Neuron (in vitro differentiated cells): Measurements from ENCODE around the gene UBQLN3.

ENCODE experiments used
- H2AFZ ChIP-seq: one replicate; pipeline ENCODE4 v1.6.1; 2013; ENCODE audit warnings: low read depth, mild to moderate bottlenecking, inconsistent platforms, low read length, moderate library complexity
- H3K27me3 ChIP-seq: one replicate; pipeline ENCODE4 v1.6.1; 2013; ENCODE audit warnings: low read length; ENCODE audit not compliant: insufficient read depth
- H3K36me3 ChIP-seq: one replicate; pipeline ENCODE4 v1.6.1; 2013; ENCODE audit warnings: low read length; ENCODE audit not compliant: insufficient read depth
- H3K4me1 ChIP-seq: one replicate; pipeline ENCODE4 v1.6.1; 2013; ENCODE audit warnings: low read length; ENCODE audit not compliant: insufficient read depth
- H3K4me3 ChIP-seq: 2 replicates; pipeline ENCODE4 v1.5.1; 2013; ENCODE audit warnings: mild to moderate bottlenecking, low read length, moderate library complexity
- H3K9me3 ChIP-seq: one replicate; pipeline ENCODE4 v1.6.1; 2013; ENCODE audit warnings: low read length

Gene UBQLN3

DNA sequence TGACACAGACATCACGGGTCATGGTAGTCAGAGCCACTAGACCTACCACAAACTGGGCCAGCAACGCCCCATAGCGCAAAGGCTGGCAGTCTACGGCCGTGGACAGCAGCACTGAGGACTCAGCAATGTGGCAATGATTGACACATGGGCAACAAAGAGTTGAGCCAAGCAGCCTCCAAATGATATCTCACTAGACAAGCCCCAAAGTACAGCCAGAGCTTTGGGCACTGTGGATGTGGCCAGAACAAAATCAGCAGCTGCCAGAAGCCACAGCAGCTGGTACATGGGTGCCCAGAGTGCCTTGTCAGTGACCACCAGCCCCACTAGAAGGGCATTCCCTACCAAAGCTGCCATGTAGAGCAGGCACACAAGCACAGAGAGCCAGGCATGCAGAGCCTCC lies 18.0 kb upstream of the UBQLN3 start:
- H3K27me3 ChIP-seq: peaks cover 4% of the 10 kb centered on the region
- H3K36me3 ChIP-seq: no peaks in the 10 kb centered on the region
- no peaks in the 10 kb centered on the region for H3K9me3 ChIP-seq
- H2AFZ ChIP-seq: no peak overlapping the region
- H3K4me3 ChIP-seq: no peak overlapping the region
- H3K4me1 ChIP-seq: no peaks in the 10 kb centered on the region

- H3K4me1 ChIP-seq: no peaks in the 10 kb centered on the region
- H3K36me3 ChIP-seq: no peaks in the 10 kb centered on the region
- no peak overlapping the region for H3K4me3 ChIP-seq
- H3K9me3 ChIP-seq: no peaks in the 10 kb centered on the region
- peaks cover 4% of the 10 kb centered on the region for H3K27me3 ChIP-seq
- no peak overlapping the region for H2AFZ ChIP-seq
Observed at GRCh38 chr11:5524756-5525155, 15.0 kb upstream of the UBQLN3 start.

- H3K9me3 ChIP-seq: no peaks in the 10 kb centered on the region
Observed at GRCh38 chr11:5522308-5522707, 12.6 kb upstream of the UBQLN3 start.

DNA sequence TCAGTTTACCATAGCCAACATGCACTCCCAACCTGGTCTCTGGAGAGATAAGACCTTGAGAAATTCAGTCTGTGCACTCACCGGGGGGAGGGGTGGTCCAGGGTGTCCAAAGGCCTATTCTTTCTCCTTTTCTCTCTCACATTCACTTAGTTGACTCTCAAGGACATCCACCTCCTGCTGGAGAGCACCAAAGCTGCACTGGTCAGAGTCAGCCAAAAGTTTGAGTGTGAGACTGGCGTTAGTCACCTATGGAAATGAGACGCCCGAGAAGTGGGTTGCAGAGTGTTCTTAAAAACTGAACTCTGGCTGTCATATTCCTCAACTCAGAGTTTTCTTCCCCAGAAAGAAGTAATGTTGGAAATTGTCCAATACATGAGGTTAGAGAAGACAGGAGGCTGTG lies 11.8 kb upstream of the UBQLN3 start:
- H3K36me3 ChIP-seq: no peaks in the 10 kb centered on the region
- H2AFZ ChIP-seq: no peak overlapping the region
- no peak overlapping the region for H3K4me3 ChIP-seq
- H3K4me1 ChIP-seq: no peaks in the 10 kb centered on the region
- H3K9me3 ChIP-seq: no peaks in the 10 kb centered on the region
- H3K27me3 ChIP-seq: peaks cover 4% of the 10 kb centered on the region

More at GRCh38 chr11:5522308-5522707, 12.6 kb upstream of the UBQLN3 start:
- Histone ChIP-seq H3K36me3 (no peaks in the 10 kb centered on the region), H3K27me3 (peaks cover 4% of the 10 kb centered on the region), H3K4me3 (no peak overlapping the region), H3K4me1 (no peaks in the 10 kb centered on the region), H2AFZ (no peak overlapping the region)

DNA sequence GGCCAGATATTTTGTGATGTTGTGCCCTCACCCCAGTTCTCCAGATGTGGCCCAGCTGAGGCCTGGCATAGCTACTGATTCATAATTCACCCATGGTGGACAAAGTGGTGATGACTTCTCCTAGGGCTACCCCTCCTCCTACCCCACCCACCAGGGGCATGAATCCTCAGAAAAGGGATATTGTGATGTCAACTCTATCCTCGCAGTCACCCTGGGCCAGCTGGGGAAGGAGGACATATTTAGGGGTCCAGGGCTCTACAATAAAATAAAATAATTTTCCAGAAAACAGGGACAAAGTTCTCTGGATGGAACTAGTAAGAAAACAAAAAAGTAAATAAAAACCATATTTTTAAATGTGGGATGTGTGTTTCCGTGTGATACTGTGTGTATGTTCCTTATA lies 6.8 kb upstream of the UBQLN3 start, which contains the start of gene UBQLNL:
Gene UBQLNL (minus strand): TSS at position 101 of the 400 bp plus-strand sequence. CDS start 258 bp downstream, outside the sequence.
- no peak within 1 kb of the TSS for H2AFZ ChIP-seq
- no peak within 1 kb of the TSS for H3K4me3 ChIP-seq
- no peaks in the 10 kb centered on the region for H3K36me3 ChIP-seq
- H3K9me3 ChIP-seq: no peaks in the 10 kb centered on the region
- no peaks in the 10 kb centered on the region for H3K4me1 ChIP-seq
- H3K27me3 ChIP-seq: no peaks in the 10 kb centered on the region

DNA sequence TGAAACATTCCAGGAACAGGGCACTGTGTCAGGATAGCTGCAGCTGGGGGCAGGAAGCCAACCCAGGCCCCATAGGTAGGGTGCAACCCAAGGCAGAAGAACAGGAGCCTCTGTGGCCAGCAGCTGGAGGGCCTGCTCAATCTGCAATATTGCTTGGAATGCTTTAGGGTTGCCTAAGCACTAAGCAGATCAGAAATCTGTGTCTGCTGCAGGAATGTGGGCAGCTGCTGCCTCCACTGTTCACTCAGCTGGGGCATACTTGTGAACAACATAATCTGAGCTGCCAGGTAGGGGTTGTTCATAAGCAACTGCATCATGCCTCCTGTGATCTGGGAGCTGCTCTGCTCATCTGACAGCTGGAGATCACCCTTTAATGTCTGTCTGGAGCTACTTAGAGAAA lies 5.1 kb upstream of the UBQLN3 start:
- no peaks in the 10 kb centered on the region for H3K36me3 ChIP-seq
- no peaks in the 10 kb centered on the region for H3K9me3 ChIP-seq
- H2AFZ ChIP-seq: no peak overlapping the region
- H3K27me3 ChIP-seq: no peaks in the 10 kb centered on the region
- no peaks in the 10 kb centered on the region for H3K4me1 ChIP-seq
- H3K4me3 ChIP-seq: no peak overlapping the region

DNA sequence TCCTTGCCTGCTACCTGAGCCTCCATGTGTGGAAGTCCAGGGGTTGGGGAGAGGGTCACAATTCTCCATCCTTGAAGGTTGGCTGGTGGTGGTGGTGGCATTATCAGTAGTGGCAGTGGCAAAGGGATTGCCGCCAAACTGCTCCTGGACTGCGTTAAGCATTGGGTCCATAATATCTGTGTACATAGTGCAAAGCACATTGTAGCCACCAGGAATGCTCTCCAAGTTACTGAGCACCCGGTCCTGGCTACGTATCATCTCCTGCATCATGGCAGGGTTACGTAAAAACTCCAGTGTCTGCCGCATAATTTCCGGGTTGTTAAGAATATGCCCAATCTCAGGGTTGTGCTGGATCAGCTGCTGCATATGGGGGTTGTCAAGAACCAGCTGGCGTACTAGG lies 1.2 kb downstream of the UBQLN3 start:
- Histone ChIP-seq H3K4me3 (no peak overlapping the region), H2AFZ (no peak overlapping the region), H3K9me3 (no peaks in the 10 kb centered on the region), H3K27me3 (no peaks in the 10 kb centered on the region), H3K36me3 (no peaks in the 10 kb centered on the region), H3K4me1 (no peaks in the 10 kb centered on the region)

GRCh38 chr11:5507933-5508305 lies 1.8 kb downstream of the UBQLN3 start:
- H3K4me1 ChIP-seq: no peaks in the 10 kb centered on the region
- no peaks in the 10 kb centered on the region for H3K9me3 ChIP-seq
- H2AFZ ChIP-seq: no peak overlapping the region
- no peak overlapping the region for H3K4me3 ChIP-seq
- no peaks in the 10 kb centered on the region for H3K27me3 ChIP-seq
- no peaks in the 10 kb centered on the region for H3K36me3 ChIP-seq

DNA sequence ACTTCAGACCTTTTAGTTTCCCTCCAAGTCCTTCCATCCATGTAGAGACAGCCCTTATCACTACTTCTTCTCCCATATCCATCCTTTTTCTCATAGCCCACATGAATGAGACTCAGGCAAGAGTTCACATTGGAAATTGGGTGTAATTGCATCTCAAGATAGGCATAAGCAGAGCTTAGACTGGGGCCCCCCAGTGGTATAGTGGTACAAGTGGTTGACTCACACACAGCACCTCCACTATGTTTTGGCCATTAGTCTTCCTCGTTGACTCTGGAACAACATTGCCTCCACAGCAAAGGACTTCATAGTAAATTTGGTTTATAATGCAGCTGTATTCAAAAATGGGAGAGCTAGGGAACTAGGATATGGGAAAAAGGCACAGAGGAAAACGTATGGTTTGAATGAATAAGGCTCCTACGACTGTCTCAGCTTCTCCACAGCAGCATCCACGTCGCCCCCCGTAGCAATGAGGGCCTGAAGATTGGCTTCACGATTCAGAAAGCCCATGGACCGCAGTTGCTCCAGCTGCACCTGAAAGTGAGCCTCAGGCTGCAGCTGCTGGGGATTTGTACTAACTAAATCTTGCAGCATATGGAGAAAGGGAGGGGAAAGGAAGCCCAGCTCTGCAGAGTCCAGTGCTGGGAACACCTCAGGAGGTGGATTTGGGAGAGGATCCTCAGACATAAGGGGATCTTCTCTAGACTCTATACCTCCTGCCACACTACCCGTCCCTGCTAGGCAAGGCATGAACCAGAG lies 2.4 kb downstream of the UBQLN3 start:
- Histone ChIP-seq H3K36me3 (no peaks in the 10 kb centered on the region), H2AFZ (no peak overlapping the region), H3K9me3 (no peaks in the 10 kb centered on the region), H3K4me1 (no peaks in the 10 kb centered on the region), H3K27me3 (no peaks in the 10 kb centered on the region), H3K4me3 (no peak overlapping the region)

DNA sequence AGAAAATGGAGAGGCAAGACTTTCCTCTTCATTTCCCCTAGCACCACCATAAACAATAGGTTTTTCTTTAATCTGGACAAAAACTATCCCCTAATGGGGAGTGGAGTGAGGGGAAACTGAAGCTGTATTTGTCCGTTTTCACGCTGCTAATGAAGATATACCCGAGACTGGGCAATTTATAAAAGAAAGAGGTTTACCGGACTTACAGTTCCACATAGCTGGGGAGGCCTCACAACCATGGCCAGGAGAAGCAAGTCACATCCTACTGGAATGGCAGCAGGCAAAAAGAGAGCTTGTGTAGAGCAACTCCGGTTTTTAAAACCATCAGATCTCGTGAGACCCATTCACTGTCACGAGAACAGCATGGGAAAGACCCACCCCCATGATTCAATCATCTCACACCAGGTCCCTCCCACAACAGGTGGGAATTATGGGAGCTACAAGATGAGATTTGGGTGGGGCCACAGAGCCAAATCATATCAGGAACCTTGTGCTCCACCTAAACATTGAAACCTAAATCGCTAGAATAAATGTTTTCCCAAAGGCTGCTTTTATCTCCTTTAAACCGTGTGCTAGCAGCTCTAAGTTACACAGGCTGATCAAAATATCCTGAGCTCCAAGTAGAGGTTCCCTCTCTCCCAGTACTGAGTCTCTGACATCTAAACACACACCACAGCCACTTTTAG lies 4.3 kb downstream of the UBQLN3 start:
- no peak overlapping the region for H3K4me3 ChIP-seq
- H3K36me3 ChIP-seq: no peaks in the 10 kb centered on the region
- H3K4me1 ChIP-seq: no peaks in the 10 kb centered on the region
- no peak overlapping the region for H2AFZ ChIP-seq
- no peaks in the 10 kb centered on the region for H3K27me3 ChIP-seq
- no peaks in the 10 kb centered on the region for H3K9me3 ChIP-seq

DNA sequence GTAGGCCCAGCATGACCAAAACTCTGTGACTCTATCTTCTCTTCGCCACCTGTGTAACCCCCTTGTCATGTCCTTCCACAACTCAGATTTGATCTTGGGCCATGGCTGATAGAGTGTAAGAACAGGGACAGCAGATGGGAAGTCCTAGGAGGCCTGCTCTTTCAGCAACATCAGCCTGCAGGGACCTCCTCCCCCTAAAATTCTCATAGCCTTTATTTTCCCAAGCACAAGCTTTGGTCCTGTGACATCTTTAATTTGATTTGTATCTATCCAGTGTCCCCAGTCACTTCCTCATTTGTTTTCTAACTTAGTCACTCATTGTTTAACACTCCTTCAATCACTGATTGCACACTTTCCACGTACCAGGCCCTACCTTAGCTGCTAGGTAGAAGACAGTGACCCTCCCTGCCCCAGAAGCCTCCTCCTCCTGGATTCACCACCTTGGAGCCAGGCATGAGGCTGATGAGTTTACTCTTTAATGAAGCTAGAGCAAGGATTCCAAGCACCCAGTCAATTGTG lies 5.3 kb downstream of the UBQLN3 start:
- Histone ChIP-seq H3K27me3 (no peaks in the 10 kb centered on the region), H3K9me3 (no peaks in the 10 kb centered on the region), H2AFZ (no peak overlapping the region), H3K4me1 (no peaks in the 10 kb centered on the region), H3K36me3 (no peaks in the 10 kb centered on the region), H3K4me3 (no peak overlapping the region)

GRCh38 chr11:5500393-5500801 lies 9.4 kb downstream of the UBQLN3 start:
- Histone ChIP-seq H3K36me3 (no peaks in the 10 kb centered on the region), H3K4me1 (no peaks in the 10 kb centered on the region), H3K4me3 (no peak overlapping the region), H3K9me3 (no peaks in the 10 kb centered on the region), H2AFZ (no peak overlapping the region), H3K27me3 (no peaks in the 10 kb centered on the region)

GRCh38 chr11:5499671-5500070 lies 10.1 kb downstream of the UBQLN3 start:
- Histone ChIP-seq H2AFZ (no peak overlapping the region), H3K4me1 (no peaks in the 10 kb centered on the region), H3K9me3 (no peaks in the 10 kb centered on the region), H3K36me3 (no peaks in the 10 kb centered on the region), H3K4me3 (no peak overlapping the region), H3K27me3 (no peaks in the 10 kb centered on the region)
